GM12865 (cell line): Measurements from ENCODE around the gene CERS6.

Experiments used
- DNase-seq: peaks from one replicate; pipeline ENCODE4 v3.0.0; 2010; ENCODE audit warnings: low read depth
- H3K4me3 ChIP-seq: 2 replicates; pipeline ENCODE4 v1.5.1; 2011; ENCODE audit warnings: mild to moderate bottlenecking, low read depth, low read length, control low read depth
- TF ChIP-seq, protein P1 (sequence below): IDR thresholded peaks from 2 replicates; pipeline ENCODE4 v1.5.1; 2011; ENCODE audit warnings: low read length, control low read depth, low read depth, inconsistent platforms; ENCODE audit not compliant: insufficient read depth; ENCODE audit errors: missing control alignments

Gene CERS6

DNA sequence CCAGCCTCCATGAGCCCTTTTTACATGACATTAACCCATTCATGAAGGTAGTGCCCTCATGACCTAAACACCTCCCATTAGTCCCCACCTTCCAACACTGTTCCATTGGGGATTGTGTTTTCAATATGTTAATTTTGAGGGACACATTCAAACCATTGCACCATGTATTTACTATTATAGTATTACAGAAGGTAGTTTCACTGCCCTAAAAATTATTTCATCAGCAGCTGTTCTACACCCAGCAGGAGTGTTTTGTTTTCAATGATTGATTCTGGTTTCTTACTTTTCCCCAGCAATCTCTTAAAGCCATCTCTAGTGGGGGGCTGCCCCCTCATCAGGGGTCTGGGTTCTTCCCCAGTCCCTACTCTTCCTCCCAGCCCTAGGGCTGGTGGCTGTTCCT is 71.9 kb downstream of the CERS6 start:
- TF ChIP-seq, protein P1, sequence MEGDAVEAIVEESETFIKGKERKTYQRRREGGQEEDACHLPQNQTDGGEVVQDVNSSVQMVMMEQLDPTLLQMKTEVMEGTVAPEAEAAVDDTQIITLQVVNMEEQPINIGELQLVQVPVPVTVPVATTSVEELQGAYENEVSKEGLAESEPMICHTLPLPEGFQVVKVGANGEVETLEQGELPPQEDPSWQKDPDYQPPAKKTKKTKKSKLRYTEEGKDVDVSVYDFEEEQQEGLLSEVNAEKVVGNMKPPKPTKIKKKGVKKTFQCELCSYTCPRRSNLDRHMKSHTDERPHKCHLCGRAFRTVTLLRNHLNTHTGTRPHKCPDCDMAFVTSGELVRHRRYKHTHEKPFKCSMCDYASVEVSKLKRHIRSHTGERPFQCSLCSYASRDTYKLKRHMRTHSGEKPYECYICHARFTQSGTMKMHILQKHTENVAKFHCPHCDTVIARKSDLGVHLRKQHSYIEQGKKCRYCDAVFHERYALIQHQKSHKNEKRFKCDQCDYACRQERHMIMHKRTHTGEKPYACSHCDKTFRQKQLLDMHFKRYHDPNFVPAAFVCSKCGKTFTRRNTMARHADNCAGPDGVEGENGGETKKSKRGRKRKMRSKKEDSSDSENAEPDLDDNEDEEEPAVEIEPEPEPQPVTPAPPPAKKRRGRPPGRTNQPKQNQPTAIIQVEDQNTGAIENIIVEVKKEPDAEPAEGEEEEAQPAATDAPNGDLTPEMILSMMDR, result no peak
- DNase-seq, result no peak

DNA sequence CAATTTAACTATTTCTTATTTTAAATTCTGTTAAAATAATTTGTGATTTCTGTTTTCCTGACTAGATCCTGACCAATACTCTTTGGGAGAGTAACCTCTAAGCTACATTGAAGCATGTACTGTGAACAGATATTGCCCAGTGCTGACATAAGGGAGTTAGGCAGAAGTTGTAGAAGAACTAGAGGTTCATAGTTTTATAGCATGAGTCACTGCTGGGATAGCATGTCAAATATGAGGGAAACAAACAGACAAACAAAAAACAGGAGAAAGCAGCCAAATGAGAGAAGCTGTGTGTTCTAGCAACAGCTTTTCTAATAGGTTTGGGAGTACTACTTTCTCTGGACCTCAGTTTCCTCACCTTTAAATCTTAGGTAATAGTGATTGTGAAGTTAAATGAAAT is 72.4 kb downstream of the CERS6 start:
- no peak for DNase-seq
- TF ChIP-seq, protein P1, result no peak
- no peak overlapping the region for H3K4me3 ChIP-seq

More for the DNA sequence above, 71.9 kb downstream of the CERS6 start:
- H3K4me3 ChIP-seq, result no peak overlapping the region

GRCh38 chr2:168529054-168529833 is 73.2 kb downstream of the CERS6 start:
- peak; percentile 23 for DNase-seq
- H3K4me3 ChIP-seq, result no peak overlapping the region
- TF ChIP-seq, protein P1, result no peak

DNA sequence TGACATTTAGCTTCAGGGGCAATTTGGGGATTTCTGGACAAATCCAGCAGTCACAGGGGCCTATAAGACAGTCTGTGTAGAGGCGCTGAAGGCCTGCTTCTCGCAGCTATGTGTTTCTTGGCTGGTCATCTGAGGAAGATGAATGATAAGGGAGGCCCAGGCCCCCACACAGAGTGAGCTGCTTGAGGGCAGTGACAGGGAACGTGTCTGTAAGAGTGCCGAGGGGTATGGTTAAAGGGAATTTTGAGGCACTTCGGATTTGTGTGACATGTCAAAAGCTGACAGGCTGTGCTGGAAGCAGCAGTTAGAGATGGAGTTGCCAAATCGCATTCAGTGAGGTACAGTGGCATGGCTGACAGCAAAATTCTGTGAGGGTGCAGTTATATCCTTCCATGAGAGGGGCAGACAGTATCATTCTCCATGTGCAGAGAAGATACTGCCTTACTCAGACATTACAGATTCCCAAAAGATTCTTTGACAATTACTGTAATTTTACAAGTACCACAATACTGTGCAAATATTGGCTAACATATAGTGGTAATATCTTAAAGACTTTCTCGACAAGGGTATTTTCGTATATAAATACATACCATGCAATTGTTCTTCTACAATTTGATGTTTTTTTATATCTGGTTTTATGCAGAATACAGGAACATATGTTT is 74.0 kb downstream of the CERS6 start:
- DNase-seq, result no peak
- no peak overlapping the region for H3K4me3 ChIP-seq
- TF ChIP-seq, protein P1, result no peak

DNA sequence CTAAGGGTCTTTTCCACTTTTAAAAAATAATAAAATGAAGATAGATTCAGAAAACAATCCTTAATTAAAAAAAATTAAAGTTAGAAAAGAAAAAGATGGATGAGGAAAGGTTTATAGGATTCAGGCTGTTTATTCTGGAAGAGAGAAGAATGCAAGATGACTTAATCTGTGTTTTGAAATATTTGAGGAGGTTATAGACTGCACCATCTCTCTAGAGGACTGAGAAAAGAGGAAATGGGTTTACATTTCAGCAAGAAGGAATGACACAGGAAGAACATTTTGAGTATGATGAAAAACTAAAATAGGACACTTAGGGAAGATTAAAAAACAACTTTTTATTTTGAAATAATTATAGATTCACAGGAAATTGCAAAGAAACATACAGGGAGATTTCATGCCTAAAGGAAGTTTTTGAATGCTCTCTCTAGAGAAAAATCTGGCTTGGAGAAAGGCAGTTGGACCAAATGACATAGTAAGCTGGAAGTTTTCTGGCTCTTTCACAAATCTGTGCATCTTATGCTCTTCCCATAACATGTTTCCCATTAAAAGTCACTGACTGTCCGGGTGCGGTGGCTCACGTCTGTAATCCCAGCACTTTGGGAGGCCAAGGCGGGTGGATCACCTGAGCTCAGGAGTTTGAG is 75.0 kb downstream of the CERS6 start:
- DNase-seq, result peak; percentile 28
- TF ChIP-seq, protein P1, result no peak
- peak overlapping the region; percentile 6; the same call in 1 of the 2 replicates for H3K4me3 ChIP-seq

DNA sequence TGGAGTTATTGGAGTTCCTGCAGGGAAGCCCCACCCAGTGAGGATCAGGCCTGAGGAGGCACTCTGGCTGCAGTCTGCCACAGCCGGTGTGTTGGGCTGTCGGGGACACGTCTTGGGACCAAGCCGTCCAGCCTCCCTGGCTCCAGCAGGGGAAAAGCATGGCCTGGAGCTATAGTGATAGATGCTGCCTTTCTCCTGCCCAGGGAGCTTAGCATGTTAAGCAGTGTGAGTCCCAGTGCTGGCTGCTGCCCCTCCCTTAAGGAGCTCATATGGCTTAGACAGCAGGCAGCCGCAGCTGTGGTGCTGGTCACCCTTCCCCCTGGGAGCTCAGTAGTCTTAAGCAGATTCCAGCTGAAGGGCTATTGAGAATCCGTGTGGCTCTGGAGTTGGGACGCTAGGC is 78.9 kb downstream of the CERS6 start:
- no peak for DNase-seq
- TF ChIP-seq, protein P1, result no peak
- no peak overlapping the region for H3K4me3 ChIP-seq
